Measurements from ENCODE around the gene CPEB3. TPM values are rescaled to one million over a fixed set of nuclear protein-coding genes. Genes with fewer than 3 reads are reported as not detected.
"Not testable (repeated sequence)": the region's sequence is repeated elsewhere in the genome, so short reads cannot be mapped to it uniquely, and the experiment has no call there.

The CPEB3 gene
- 0.26 and 0.66 TPM in 2 replicates for total RNA-seq (2014; rRNA removed; shearing (Covaris generic))
- 2.9 and 3.2 TPM in 2 replicates for total RNA-seq (2022)
- percentile 56 among the genes with signal in this experiment for Bru-seq, nascent RNA
- percentile 50 among the genes with signal in this experiment for BruChase-seq, experiment 1, labeled RNA remaining after a 6-hour chase
- percentile 47 among the genes with signal in this experiment for BruChase-seq, experiment 2, labeled RNA remaining after a 2-hour chase
- long read RNA-seq, partial matches to known transcripts, result 2 of 3 reads
- long read RNA-seq, other reads (novel, unspliced or antisense), result 1 of 3 reads

DNA sequence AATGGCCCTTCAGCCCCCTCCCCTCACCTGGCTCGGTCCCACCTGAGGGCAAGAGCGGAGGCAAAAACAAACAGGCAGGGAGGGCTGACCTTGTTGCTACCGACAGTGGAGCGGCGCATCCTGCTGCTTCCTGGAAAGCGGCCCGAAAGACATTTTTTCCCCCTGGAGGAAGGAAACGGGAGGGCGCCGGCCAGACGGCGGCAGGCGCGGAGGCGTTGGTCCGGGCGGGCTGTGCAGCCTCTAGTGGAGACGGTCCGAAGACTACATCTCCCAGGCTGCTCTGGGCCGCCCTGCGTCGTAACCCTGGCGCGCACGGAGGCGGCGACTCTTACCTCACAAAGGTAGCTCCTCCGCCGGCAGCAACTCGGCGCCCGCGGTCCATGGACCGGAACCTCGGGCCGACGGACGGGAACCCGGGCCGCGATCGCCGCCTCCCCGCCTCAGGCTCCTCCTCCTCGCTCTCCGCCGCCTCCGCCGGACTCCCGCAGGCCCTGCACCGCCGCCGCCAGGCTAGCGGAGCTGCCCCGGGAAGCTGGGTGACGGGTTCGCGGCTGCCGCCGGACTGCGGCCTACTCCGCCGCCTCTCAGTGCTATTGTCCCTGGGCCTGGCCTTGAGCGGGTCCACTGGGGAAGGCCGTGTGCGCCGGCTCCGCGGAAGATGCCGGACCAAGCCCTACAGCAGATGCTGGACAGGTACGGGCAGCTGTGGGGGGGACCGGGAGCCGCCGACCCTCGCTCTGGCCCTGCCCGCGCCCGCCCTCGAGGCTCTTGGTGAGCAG is at the start of gene CPEB3, which contains the start of gene MARCHF5:
TSS of gene CPEB3 (minus strand) at position 242 of the 779 bp plus-strand sequence. CDS start 50,728 bp downstream, outside the sequence.
TSS of gene MARCHF5 (plus strand) at position 331 of the 779 bp plus-strand sequence. CDS start at position 659, 328 bp downstream.
- Histone ChIP-seq H3K9me2 (ENCODE audit: insufficient read depth, low read length) (no peaks in the 10 kb centered on the region), H3K27ac (ENCODE audit: low read depth, low read length, poor library complexity, severe bottlenecking) (peak within 1 kb of the TSS; percentile 38), H3K4me2 (ENCODE audit: low read length) (peak within 1 kb of the TSS; percentile 78), H3K36me3 (ENCODE audit: insufficient read depth, low read length) (peaks cover 19% of the 10 kb centered on the region), H3K9me3 (ENCODE audit: low read length) (no peaks in the 10 kb centered on the region), H3K4me3 (ENCODE audit: low read depth, low read length, poor library complexity, severe bottlenecking) (peak within 1 kb of the TSS; percentile 100), H4K20me1 (ENCODE audit: insufficient read depth, low read length) (peaks cover 9% of the 10 kb centered on the region; the same call in 1 of the 2 replicates), H3K4me1 (ENCODE audit: insufficient read depth, low read length, poor library complexity, severe bottlenecking) (peaks cover 12% of the 10 kb centered on the region), H3K79me2 (ENCODE audit: insufficient read depth, low read depth, low read length) (peaks cover 42% of the 10 kb centered on the region), H2AFZ (ENCODE audit: low read length) (peak within 1 kb of the TSS; percentile 80)
- no peak for TF ChIP-seq EZH2phosphoT487 (IDR thresholded peaks at IDR 0.05; ENCODE audit: borderline replicate concordance, low read depth, low read length)
- TF ChIP-seq, protein P1, sequence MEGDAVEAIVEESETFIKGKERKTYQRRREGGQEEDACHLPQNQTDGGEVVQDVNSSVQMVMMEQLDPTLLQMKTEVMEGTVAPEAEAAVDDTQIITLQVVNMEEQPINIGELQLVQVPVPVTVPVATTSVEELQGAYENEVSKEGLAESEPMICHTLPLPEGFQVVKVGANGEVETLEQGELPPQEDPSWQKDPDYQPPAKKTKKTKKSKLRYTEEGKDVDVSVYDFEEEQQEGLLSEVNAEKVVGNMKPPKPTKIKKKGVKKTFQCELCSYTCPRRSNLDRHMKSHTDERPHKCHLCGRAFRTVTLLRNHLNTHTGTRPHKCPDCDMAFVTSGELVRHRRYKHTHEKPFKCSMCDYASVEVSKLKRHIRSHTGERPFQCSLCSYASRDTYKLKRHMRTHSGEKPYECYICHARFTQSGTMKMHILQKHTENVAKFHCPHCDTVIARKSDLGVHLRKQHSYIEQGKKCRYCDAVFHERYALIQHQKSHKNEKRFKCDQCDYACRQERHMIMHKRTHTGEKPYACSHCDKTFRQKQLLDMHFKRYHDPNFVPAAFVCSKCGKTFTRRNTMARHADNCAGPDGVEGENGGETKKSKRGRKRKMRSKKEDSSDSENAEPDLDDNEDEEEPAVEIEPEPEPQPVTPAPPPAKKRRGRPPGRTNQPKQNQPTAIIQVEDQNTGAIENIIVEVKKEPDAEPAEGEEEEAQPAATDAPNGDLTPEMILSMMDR (conservative IDR thresholded peaks at IDR 0.05; ENCODE audit: low read length), result peak; percentile 60
- intact Hi-C loops (cut with micrococcal nuclease; ENCODE audit: unreplicated experiment), result loop anchor here (1.0 to 5.0 kb wide), 5 partner anchors 51 to 281 kb away; partner anchors contain the start of gene IDE
- no TSS peak for BruUV-seq (replicated peaks)
- ChIA-PET CTCF (ENCODE audit: unreplicated experiment) (interaction anchor here (0.6 to 2.4 kb wide), 5 partner anchors 10 to 216 kb away, joined by 3 to 8 read pairs (median 4); no protein-coding TSS in a partner anchor), POLR2A (interaction anchor here (0.6 to 1.8 kb wide), 10 partner anchors 8 to 552 kb away, joined by 3 to 13 read pairs (median 4); partner anchors contain the start of gene BTAF1)
- DNase-seq (ENCODE audit: low spot score), result peak; percentile 95

DNA sequence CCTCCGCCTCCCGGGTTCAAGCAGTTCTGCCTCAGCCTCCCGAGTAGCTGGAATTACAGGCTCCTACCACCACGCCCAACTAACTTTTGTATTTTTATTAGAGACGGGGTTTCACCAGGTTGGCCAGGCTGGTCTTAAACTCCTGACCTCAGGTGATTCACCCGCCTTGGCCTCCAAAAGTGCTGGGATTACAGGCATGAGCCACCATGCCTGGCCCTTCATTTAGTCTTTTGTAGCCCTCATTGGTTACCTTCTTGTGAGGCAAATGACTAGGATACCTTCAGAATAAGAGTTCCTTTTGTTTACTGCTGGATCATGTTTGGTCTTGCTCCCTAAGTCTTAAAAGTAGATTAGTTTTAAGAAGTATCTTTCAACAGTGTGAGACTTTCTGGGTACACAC is 39.0 kb upstream of the CPEB3 start:
- CTCF ChIA-PET (ENCODE audit: unreplicated experiment); H3K4me2 ChIP-seq (ENCODE audit: low read length); intact Hi-C loops (cut with micrococcal nuclease; ENCODE audit: unreplicated experiment); H2AFZ ChIP-seq (ENCODE audit: low read length); DNase-seq (ENCODE audit: low spot score); H3K9me3 ChIP-seq (ENCODE audit: low read length); H3K36me3 ChIP-seq (ENCODE audit: insufficient read depth, low read length); H3K4me3 ChIP-seq (ENCODE audit: low read depth, low read length, poor library complexity, severe bottlenecking); BruUV-seq (replicated peaks); H3K27ac ChIP-seq (ENCODE audit: low read depth, low read length, poor library complexity, severe bottlenecking); H3K9me2 ChIP-seq (ENCODE audit: insufficient read depth, low read length); H4K20me1 ChIP-seq (ENCODE audit: insufficient read depth, low read length); H3K4me1 ChIP-seq (ENCODE audit: insufficient read depth, low read length, poor library complexity, severe bottlenecking): not testable (repeated sequence)
- H3K79me2 ChIP-seq (ENCODE audit: insufficient read depth, low read depth, low read length), result peaks cover 11% of the 10 kb centered on the region; the same call in 1 of the 2 replicates
- POLR2A ChIA-PET, result interaction anchor here (0.7 to 1.0 kb wide), 2 partner anchors 25 to 40 kb away, joined by 3 read pairs; no protein-coding TSS in a partner anchor

DNA sequence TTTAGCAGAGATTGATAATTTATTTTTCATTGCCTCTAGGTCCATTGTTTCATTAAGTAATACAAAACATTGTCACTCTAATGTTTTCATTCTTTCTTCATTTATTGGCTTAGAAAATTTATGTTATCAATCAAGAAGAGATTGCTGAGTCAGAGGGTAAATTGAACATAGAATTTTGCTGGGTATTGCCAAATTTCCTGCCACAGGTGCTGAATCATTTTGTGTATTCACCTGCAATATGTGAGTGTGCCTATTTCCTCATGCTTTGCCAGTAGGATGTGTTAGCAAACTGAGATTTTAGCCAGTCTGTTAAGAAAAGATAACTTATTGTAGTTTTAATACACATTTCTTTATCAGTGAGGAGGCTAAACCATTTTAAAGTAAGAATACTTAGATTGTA is 38.1 kb upstream of the CPEB3 start:
- BruUV-seq (replicated peaks), result no TSS peak
- no peaks in the 10 kb centered on the region for H3K9me3 ChIP-seq (ENCODE audit: low read length)
- H3K4me2 ChIP-seq (ENCODE audit: low read length), result no peak overlapping the region
- no peaks in the 10 kb centered on the region for H3K4me1 ChIP-seq (ENCODE audit: insufficient read depth, low read length, poor library complexity, severe bottlenecking)
- H4K20me1 ChIP-seq (ENCODE audit: insufficient read depth, low read length), result no peaks in the 10 kb centered on the region
- peaks cover 11% of the 10 kb centered on the region; the same call in 1 of the 2 replicates for H3K79me2 ChIP-seq (ENCODE audit: insufficient read depth, low read depth, low read length)
- intact Hi-C loops (cut with micrococcal nuclease; ENCODE audit: unreplicated experiment), result no loop called here
- 0 out of 2 replicates have a peak, but pooled peaks cover 5% of the 10 kb centered on the region for H3K36me3 ChIP-seq (ENCODE audit: insufficient read depth, low read length)
- H3K9me2 ChIP-seq (ENCODE audit: insufficient read depth, low read length), result no peaks in the 10 kb centered on the region
- POLR2A ChIA-PET, result no interaction called here
- no peak for DNase-seq (ENCODE audit: low spot score)
- no peak for TF ChIP-seq EZH2phosphoT487 (IDR thresholded peaks at IDR 0.05; ENCODE audit: borderline replicate concordance, low read depth, low read length)
- TF ChIP-seq, protein P1 (conservative IDR thresholded peaks at IDR 0.05; ENCODE audit: low read length), result no peak
- no peak overlapping the region for H2AFZ ChIP-seq (ENCODE audit: low read length)
- CTCF ChIA-PET (ENCODE audit: unreplicated experiment), result no interaction called here
- H3K4me3 ChIP-seq (ENCODE audit: low read depth, low read length, poor library complexity, severe bottlenecking), result no peak overlapping the region
- H3K27ac ChIP-seq (ENCODE audit: low read depth, low read length, poor library complexity, severe bottlenecking), result no peak overlapping the region
